Lung (tissue), 12 donors: Measurements from ENCODE around the gene PELI3. TPM values are rescaled to one million over a fixed set of nuclear protein-coding genes. Genes with fewer than 3 reads are reported as not detected.
A peak's percentile ranks its signal among the peaks of the same experiment; 100 is the strongest.
"Not testable (repeated sequence)": the region's sequence is repeated elsewhere in the genome, so short reads cannot be mapped to it uniquely, and the experiment has no call there.

Source experiments
- ATAC-seq: fragments of 200-7000 bp; cut with Tn5 transposase; one replicate; pipeline ENCODE4 v1.9.1; 2020; ENCODE audit warnings: moderate number of reproducible peaks; ENCODE audit not compliant: insufficient read depth, low FRiP score
- DNase-seq, 3 donors: peaks; one replicate each; pipeline ENCODE4 v3.0.0-alpha.2; 2013 to 2017
- H3K27ac ChIP-seq, 2 donors: one replicate each; pipeline ENCODE4 v1.5.1; 2013; ENCODE audit warnings: mild to moderate bottlenecking in 2 of 2, moderate library complexity in 2 of 2, control low read depth in 1 of 2, inconsistent platforms in 1 of 2, low read depth in 1 of 2, low read length in 1 of 2
- H3K27me3 ChIP-seq, 3 donors: one replicate each; pipeline ENCODE4 v1.5.1; 2013; ENCODE audit warnings: low read length in 2 of 3; ENCODE audit not compliant: control insufficient read depth in 3 of 3, insufficient read depth in 3 of 3
- H3K36me3 ChIP-seq, 4 donors: one replicate each; pipeline ENCODE4 v1.5.1; 2013; ENCODE audit warnings: low read length in 4 of 4, mild to moderate bottlenecking in 1 of 4, moderate library complexity in 1 of 4; ENCODE audit not compliant: control insufficient read depth in 4 of 4, insufficient read depth in 4 of 4
- H3K4me1 ChIP-seq, 5 donors: one replicate each; pipeline ENCODE4 v1.5.1; 2013; ENCODE audit warnings: low read length in 5 of 5, mild to moderate bottlenecking in 2 of 5, moderate library complexity in 1 of 5; ENCODE audit not compliant: control insufficient read depth in 5 of 5, insufficient read depth in 5 of 5
- H3K4me3 ChIP-seq: one replicate; pipeline ENCODE4 v1.5.1; 2013; ENCODE audit warnings: mild to moderate bottlenecking, control low read depth, moderate library complexity
- H3K9ac ChIP-seq, 2 donors: one replicate each; pipeline ENCODE4 v1.5.1; 2013; ENCODE audit warnings: low read length in 2 of 2, control low read depth in 1 of 2; ENCODE audit not compliant: insufficient read depth in 1 of 2
- H3K9me3 ChIP-seq, 4 donors: one replicate each; pipeline ENCODE4 v1.5.1; 2013; ENCODE audit warnings: low read length in 3 of 4, mild to moderate bottlenecking in 1 of 4, moderate library complexity in 1 of 4; ENCODE audit not compliant: control insufficient read depth in 4 of 4, insufficient read depth in 3 of 4
- WGBS, 2 donors: extraction: QIAGEN DNeasy Blood & Tissue Kit; methylation state at CpG; one replicate each; pipeline ENCODE4 v1.1.7; 2013; 5-methylcytosine and 5-hydroxymethylcytosine counted together
- polyA plus RNA-seq, 2 donors: library from polyadenylated mRNA; stranded (reverse); fragments of 200-250 nt; gene quantifications; one replicate each; pipeline ENCODE4 v1.2.1, GENCODE V29; 2013
- total RNA-seq, 2 donors: library from RNA; depleted of rRNA in 1 of 2; stranded (reverse); fragments of >200 nt in 1 of 2; gene quantifications; one replicate each; pipeline ENCODE4 v1.2.1, GENCODE V29; 2014 to 2021
- TF ChIP-seq, protein P1 (sequence below): IDR thresholded peaks from 2 replicates; pipeline ENCODE4 v1.5.1; 2012; ENCODE audit warnings: mild to moderate bottlenecking; ENCODE audit errors: control extremely low read depth, extremely low read depth
- donor health status: control.
- donor health status: control.
- donor health status: Bipolar disorder and iron deficiency.
- donor health status: healthy.
- donor health status: DM: yes; HTN: yes; CAD: no.

The PELI3 gene
- total and polyA plus RNA-seq, 4 donors: 4.9 to 12.6 (median 7.5) TPM

DNA sequence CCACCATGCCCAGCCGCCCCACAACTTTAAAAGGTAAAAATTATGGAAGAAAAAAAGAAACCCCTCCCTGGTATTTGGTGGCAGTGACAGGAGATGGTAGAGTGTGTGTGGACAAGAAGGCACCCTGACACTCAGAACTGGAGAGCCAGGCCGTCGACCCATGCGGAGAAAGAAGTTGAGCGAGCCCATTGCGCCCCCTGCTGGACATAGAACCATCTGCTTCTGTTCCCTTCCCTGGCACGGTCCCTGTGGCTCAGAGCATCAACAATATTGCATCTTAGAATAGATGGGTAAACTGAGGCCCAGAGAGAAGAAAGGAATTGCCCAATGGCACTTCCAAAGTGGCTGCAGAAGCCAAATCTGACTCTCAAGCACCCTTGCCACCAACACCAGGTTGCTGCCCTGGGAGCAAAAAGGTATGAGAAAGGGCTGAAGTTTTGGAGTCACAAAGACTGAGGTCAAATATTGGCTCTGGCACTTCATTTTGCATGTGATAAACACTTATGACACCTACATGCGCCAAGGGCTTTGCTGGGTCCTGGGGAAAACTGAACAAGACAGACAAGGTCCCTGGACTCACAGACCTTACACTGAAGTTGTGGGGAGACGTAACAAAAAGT is 36.6 kb upstream of the PELI3 start:
- Histone ChIP-seq H3K27me3 (no peaks in the 10 kb centered on the region), H3K4me1 (no peaks in the 10 kb centered on the region), H3K9ac (no peak overlapping the region), H3K9me3 (no peaks in the 10 kb centered on the region), H3K27ac (no peak overlapping the region), H3K36me3 (peaks cover 0 to 3% (median under 1%) of the 10 kb centered on the region in 4 donors), H3K4me3 (no peak overlapping the region)
- ATAC-seq: no peak
- 34 to 35% methylated on average over 9 of the region's 9 CpGs for WGBS, 2 donors
- TF ChIP-seq, protein P1, sequence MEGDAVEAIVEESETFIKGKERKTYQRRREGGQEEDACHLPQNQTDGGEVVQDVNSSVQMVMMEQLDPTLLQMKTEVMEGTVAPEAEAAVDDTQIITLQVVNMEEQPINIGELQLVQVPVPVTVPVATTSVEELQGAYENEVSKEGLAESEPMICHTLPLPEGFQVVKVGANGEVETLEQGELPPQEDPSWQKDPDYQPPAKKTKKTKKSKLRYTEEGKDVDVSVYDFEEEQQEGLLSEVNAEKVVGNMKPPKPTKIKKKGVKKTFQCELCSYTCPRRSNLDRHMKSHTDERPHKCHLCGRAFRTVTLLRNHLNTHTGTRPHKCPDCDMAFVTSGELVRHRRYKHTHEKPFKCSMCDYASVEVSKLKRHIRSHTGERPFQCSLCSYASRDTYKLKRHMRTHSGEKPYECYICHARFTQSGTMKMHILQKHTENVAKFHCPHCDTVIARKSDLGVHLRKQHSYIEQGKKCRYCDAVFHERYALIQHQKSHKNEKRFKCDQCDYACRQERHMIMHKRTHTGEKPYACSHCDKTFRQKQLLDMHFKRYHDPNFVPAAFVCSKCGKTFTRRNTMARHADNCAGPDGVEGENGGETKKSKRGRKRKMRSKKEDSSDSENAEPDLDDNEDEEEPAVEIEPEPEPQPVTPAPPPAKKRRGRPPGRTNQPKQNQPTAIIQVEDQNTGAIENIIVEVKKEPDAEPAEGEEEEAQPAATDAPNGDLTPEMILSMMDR: peak; percentile 50
- DNase-seq: peak; percentile 61 to 68 (median 65)

DNA sequence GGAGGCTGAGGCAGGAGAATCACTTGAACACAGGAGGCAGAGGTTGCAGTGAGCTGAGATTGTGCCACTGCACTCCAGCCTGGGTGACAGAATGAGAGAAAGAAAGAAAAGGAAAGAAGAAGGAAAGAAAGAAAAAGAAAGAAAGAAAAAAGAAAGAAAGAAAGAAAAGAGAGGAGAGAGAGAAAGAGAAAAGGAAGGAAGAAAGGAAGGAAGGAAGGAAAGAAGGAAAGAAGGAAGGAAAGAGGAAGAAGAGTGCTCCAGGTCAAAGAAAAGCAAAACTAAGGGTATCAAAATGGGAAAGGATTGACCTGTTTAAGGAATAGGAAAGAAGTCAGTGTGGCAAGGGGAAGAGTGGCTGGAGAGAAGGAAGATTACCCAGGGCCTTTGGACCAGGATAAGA is 35.4 kb upstream of the PELI3 start:
- not testable (repeated sequence) for ATAC-seq

DNA sequence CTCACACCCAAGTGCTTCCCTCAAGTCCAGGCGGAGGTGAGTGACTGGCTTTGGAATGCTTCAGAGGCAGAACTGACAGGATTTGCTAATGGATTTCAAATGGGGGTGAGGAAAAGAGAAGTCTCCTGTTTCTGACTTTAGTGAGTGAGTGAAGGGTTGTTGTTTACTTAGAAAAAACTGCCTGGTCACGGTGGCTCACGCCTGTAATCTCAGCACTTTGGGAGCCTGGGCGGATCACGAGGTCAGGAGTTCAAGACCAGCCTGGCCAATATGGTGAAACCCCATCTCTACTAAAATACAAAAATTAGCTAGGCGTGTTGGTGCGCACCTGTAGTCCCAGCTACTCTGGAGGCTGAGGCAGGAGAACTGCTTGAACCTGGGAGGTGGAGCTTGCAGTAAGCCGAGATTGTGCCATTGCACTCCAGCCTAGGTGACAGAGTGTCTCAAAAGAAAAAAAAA is 34.8 kb upstream of the PELI3 start:
- not testable (repeated sequence) for ATAC-seq
- 86 to 89% methylated on average over 8 of the region's 8 CpGs for WGBS, 2 donors

More for the DNA sequence above, 35.4 kb upstream of the PELI3 start:
- peaks cover under 1 to 12% (median 8%) of the 10 kb centered on the region in 4 donors for H3K36me3 ChIP-seq
- H3K27ac ChIP-seq, H3K4me1 ChIP-seq, H3K4me3 ChIP-seq, H3K27me3 ChIP-seq, H3K9ac ChIP-seq, H3K9me3 ChIP-seq, DNase-seq: not testable (repeated sequence)

DNA sequence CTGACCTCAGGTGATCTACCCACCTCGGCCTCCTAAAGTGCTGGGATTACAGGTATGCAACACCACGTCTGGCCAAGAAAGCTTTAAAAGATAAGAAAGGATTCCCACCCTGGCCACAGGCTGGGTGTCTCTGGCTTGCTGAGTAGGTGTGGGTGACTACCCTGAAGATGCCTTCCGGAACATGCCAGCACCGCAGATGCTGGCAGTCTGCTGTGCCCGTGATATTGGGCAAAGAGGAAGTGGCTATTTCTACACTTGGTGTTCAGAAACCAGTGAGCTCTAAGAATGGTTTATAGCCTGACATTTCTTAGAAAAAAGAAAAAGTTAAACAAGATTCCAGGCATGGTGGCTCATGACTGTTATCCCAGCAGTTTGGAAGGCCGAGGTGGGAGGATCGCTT is 34.1 kb upstream of the PELI3 start:
- Histone ChIP-seq H3K9me3 (no peaks in the 10 kb centered on the region), H3K9ac (no peak overlapping the region), H3K4me3 (no peak overlapping the region), H3K27ac (no peak overlapping the region), H3K27me3 (no peaks in the 10 kb centered on the region), H3K36me3 (peaks cover 10 to 16% (median 12%) of the 10 kb centered on the region in 4 donors), H3K4me1 (peaks cover 0 to under 1% (median 0%) of the 10 kb centered on the region in 5 donors)
- ATAC-seq: no peak
- TF ChIP-seq, protein P1: no peak
- DNase-seq: no peak
- WGBS, 2 donors: 45 to 74% methylated on average over 7 of the region's 7 CpGs

More for the DNA sequence above, 34.8 kb upstream of the PELI3 start:
- H3K4me1 ChIP-seq, H3K27me3 ChIP-seq, H3K9ac ChIP-seq, H3K27ac ChIP-seq, DNase-seq, H3K9me3 ChIP-seq, H3K4me3 ChIP-seq: not testable (repeated sequence)
- H3K36me3 ChIP-seq: peaks cover 7 to 16% (median 10%) of the 10 kb centered on the region in 4 donors
